Thyroid gland (tissue), 4 donors: Measurements from ENCODE around the gene ZNF8.

Source experiments
- CTCF ChIP-seq, 6 experiments: fragments of 200-600 bp in 3 of 6; fragments of 450-650 bp in 3 of 6; sonication (generic) in 3 of 6; IDR thresholded peaks; one replicate each; pipeline ENCODE4 v1.5.1; 2016 to 2019; ENCODE audit warnings: antibody characterized with exemption in 6 of 6, mild to moderate bottlenecking in 2 of 6, inconsistent platforms in 1 of 6, moderate library complexity in 1 of 6
- POLR2A ChIP-seq, 2 donors: fragments of 450-650 bp; IDR thresholded peaks; one replicate each; pipeline ENCODE4 v1.6.1; 2017; ENCODE audit warnings: antibody characterized with exemption in 2 of 2, mild to moderate bottlenecking in 2 of 2, moderate library complexity in 1 of 2

GRCh38 chr19:58350871-58351557, 72.3 kb downstream of the ZNF8 start:
- TF ChIP-seq CTCF (IDR thresholded peaks at IDR 0.05) (no peak), POLR2A (IDR thresholded peaks at IDR 0.05) (no peak)
